ENCODE results near the gene SMTN.

The SMTN gene

GRCh38 chr22:31130873-31131272 lies 49.8 kb downstream of the SMTN start:
- H3K27me3 ChIP-seq (ENCODE audit: control insufficient read depth in 1 of 2, insufficient read depth in 2 of 2, low read length in 2 of 2), result no peaks in the 10 kb centered on the region
- H3K4me3 ChIP-seq (ENCODE audit: low read length in 2 of 2), result no peak overlapping the region
- no peak overlapping the region for H3K9ac ChIP-seq (ENCODE audit: low read length in 2 of 2)
- no peak overlapping the region for H3K27ac ChIP-seq (ENCODE audit: low read length)
- no peaks in the 10 kb centered on the region for H3K4me1 ChIP-seq (ENCODE audit: control insufficient read depth, insufficient read depth, low read length)
- H3K36me3 ChIP-seq (ENCODE audit: control insufficient read depth in 2 of 2, insufficient read depth in 2 of 2, low read length in 2 of 2), result peaks cover 0 to 8% of the 10 kb centered on the region in 2 donors
- H3K9me3 ChIP-seq (ENCODE audit: control insufficient read depth in 2 of 2, low read length in 2 of 2), result no peaks in the 10 kb centered on the region

- Histone ChIP-seq H3K4me1 (ENCODE audit: control insufficient read depth, insufficient read depth, low read length) (no peaks in the 10 kb centered on the region), H3K4me3 (ENCODE audit: low read length in 2 of 2) (no peak overlapping the region), H3K36me3 (ENCODE audit: control insufficient read depth in 2 of 2, insufficient read depth in 2 of 2, low read length in 2 of 2) (peaks cover 0 to 6% of the 10 kb centered on the region in 2 donors), H3K27ac (ENCODE audit: low read length) (no peak overlapping the region), H3K9ac (ENCODE audit: low read length in 2 of 2) (no peak overlapping the region), H3K27me3 (ENCODE audit: control insufficient read depth in 1 of 2, insufficient read depth in 2 of 2, low read length in 2 of 2) (peaks cover under 1 to 4% of the 10 kb centered on the region in 2 donors), H3K9me3 (ENCODE audit: control insufficient read depth in 2 of 2, low read length in 2 of 2) (no peaks in the 10 kb centered on the region)
Measured at GRCh38 chr22:31133911-31134310, 52.8 kb downstream of the SMTN start.

DNA sequence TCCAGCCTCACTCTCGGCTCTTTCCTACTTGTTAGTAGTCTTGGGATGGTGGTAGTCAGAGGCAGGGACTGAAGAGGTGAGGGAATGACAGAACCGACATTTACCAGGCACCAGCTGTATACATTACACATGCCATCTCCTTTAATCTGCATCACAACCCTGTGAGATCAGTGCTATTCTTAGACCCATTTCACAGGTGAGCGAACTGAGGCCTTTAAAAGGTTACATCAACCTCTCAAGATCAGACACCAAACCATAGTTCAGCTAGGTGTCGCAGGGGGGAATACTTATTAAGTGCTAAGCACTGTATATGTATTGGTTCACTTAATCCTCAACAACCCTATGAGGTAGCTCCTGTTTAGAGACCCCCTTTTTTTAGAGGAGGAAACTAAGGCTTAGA lies 53.6 kb downstream of the SMTN start:
- H3K36me3 ChIP-seq (ENCODE audit: control insufficient read depth in 2 of 2, insufficient read depth in 2 of 2, low read length in 2 of 2), result peaks cover 0 to 6% of the 10 kb centered on the region in 2 donors
- no peaks in the 10 kb centered on the region for H3K4me1 ChIP-seq (ENCODE audit: control insufficient read depth, insufficient read depth, low read length)
- H3K9ac ChIP-seq (ENCODE audit: low read length in 2 of 2), result no peak overlapping the region
- H3K4me3 ChIP-seq (ENCODE audit: low read length in 2 of 2), result no peak overlapping the region
- H3K27ac ChIP-seq (ENCODE audit: low read length), result no peak overlapping the region
- H3K27me3 ChIP-seq (ENCODE audit: control insufficient read depth in 1 of 2, insufficient read depth in 2 of 2, low read length in 2 of 2), result peaks cover 8 to 10% of the 10 kb centered on the region in 2 donors
- H3K9me3 ChIP-seq (ENCODE audit: control insufficient read depth in 2 of 2, low read length in 2 of 2), result no peaks in the 10 kb centered on the region

GRCh38 chr22:31135706-31136105 lies 54.6 kb downstream of the SMTN start:
- H3K9me3 ChIP-seq (ENCODE audit: control insufficient read depth in 2 of 2, low read length in 2 of 2), result no peaks in the 10 kb centered on the region
- H3K9ac ChIP-seq (ENCODE audit: low read length in 2 of 2), result no peak overlapping the region
- no peak overlapping the region for H3K4me3 ChIP-seq (ENCODE audit: low read length in 2 of 2)
- peaks cover 0 to 5% of the 10 kb centered on the region in 2 donors for H3K36me3 ChIP-seq (ENCODE audit: control insufficient read depth in 2 of 2, insufficient read depth in 2 of 2, low read length in 2 of 2)
- H3K4me1 ChIP-seq (ENCODE audit: control insufficient read depth, insufficient read depth, low read length), result no peaks in the 10 kb centered on the region
- H3K27me3 ChIP-seq (ENCODE audit: control insufficient read depth in 1 of 2, insufficient read depth in 2 of 2, low read length in 2 of 2), result peaks cover 10 to 15% of the 10 kb centered on the region in 2 donors
- no peak overlapping the region for H3K27ac ChIP-seq (ENCODE audit: low read length)

DNA sequence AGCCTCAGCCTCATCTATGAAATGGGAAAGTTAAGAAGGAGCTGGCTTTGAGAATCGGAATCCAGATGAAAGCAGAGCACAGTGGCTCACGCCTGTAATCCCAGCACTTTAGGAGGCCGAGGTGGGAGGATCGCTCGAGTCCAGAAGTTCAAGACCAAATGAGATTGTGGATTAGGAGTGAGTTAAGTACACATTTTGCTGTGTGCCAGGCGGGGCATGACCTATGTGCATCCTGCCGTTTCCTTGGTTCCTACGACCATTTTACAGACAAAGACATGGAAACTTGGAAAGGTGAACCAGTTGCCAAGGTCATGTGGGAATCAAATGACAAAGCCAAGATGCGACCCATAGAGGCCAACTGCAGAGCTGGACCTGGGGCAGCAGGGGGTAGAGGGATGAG lies 55.0 kb downstream of the SMTN start:
- H3K27me3 ChIP-seq (ENCODE audit: control insufficient read depth in 1 of 2, insufficient read depth in 2 of 2, low read length in 2 of 2), result peaks cover 10 to 15% of the 10 kb centered on the region in 2 donors
- H3K4me1 ChIP-seq (ENCODE audit: control insufficient read depth, insufficient read depth, low read length), result no peaks in the 10 kb centered on the region
- H3K9ac ChIP-seq (ENCODE audit: low read length in 2 of 2), result no peak overlapping the region
- H3K9me3 ChIP-seq (ENCODE audit: control insufficient read depth in 2 of 2, low read length in 2 of 2), result no peaks in the 10 kb centered on the region
- H3K4me3 ChIP-seq (ENCODE audit: low read length in 2 of 2), result no peak overlapping the region
- no peak overlapping the region for H3K27ac ChIP-seq (ENCODE audit: low read length)
- H3K36me3 ChIP-seq (ENCODE audit: control insufficient read depth in 2 of 2, insufficient read depth in 2 of 2, low read length in 2 of 2), result peaks cover 0 to 3% of the 10 kb centered on the region in 2 donors

DNA sequence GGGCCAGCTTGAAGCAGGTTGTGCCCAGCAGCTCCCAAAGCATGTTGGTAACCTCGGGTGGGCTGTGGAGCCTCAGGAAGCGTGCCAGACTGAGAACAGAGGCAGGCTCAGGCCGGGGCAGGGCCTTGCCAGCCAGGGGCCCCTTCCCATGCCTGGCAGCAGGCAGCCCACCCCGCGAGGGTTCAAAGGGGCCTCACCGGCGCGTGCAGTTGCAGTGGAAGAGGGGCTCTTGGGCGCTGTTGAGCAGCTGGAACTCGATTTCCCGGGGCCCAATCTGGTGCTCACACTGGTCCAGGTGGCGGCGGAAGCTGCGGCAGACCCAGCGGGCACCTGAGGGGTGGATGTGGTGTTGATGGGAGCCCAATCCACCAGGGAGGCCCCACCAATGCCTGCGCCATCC lies 55.6 kb downstream of the SMTN start:
- H3K27me3 ChIP-seq (ENCODE audit: control insufficient read depth in 1 of 2, insufficient read depth in 2 of 2, low read length in 2 of 2), result peaks cover 10 to 15% of the 10 kb centered on the region in 2 donors
- no peaks in the 10 kb centered on the region for H3K9me3 ChIP-seq (ENCODE audit: control insufficient read depth in 2 of 2, low read length in 2 of 2)
- H3K9ac ChIP-seq (ENCODE audit: low read length in 2 of 2), result no peak overlapping the region
- no peak overlapping the region for H3K4me3 ChIP-seq (ENCODE audit: low read length in 2 of 2)
- peaks cover 0 to under 1% of the 10 kb centered on the region in 2 donors for H3K36me3 ChIP-seq (ENCODE audit: control insufficient read depth in 2 of 2, insufficient read depth in 2 of 2, low read length in 2 of 2)
- H3K27ac ChIP-seq (ENCODE audit: low read length), result no peak overlapping the region
- no peaks in the 10 kb centered on the region for H3K4me1 ChIP-seq (ENCODE audit: control insufficient read depth, insufficient read depth, low read length)

- Histone ChIP-seq H3K4me3 (ENCODE audit: low read length in 2 of 2) (no peak overlapping the region), H3K4me1 (ENCODE audit: control insufficient read depth, insufficient read depth, low read length) (no peaks in the 10 kb centered on the region), H3K9ac (ENCODE audit: low read length in 2 of 2) (no peak overlapping the region), H3K27me3 (ENCODE audit: control insufficient read depth in 1 of 2, insufficient read depth in 2 of 2, low read length in 2 of 2) (peaks cover 10 to 15% of the 10 kb centered on the region in 2 donors), H3K27ac (ENCODE audit: low read length) (no peak overlapping the region), H3K36me3 (ENCODE audit: control insufficient read depth in 2 of 2, insufficient read depth in 2 of 2, low read length in 2 of 2) (no peaks in the 10 kb centered on the region), H3K9me3 (ENCODE audit: control insufficient read depth in 2 of 2, low read length in 2 of 2) (no peaks in the 10 kb centered on the region)
Measured at GRCh38 chr22:31137721-31138120, 56.6 kb downstream of the SMTN start.

DNA sequence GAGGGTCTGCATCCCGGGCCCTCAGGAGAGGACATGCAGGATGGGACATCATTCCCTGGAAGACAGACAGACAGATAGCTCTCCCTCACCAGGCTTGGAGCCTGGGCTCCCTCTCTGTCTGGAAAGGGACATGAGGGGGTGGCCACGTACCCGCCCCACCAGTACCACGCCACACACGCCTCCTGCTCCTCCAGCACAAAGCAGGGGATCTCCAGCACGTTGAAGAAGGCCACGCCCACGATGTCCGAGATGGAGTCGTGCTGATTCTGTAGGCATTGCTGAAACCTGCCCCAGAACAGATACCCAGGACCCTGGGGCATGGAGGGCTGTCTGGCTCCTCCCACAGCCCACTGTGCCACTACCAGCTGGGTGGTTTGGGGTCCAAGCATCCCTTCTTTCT lies 57.0 kb downstream of the SMTN start:
- H3K9me3 ChIP-seq (ENCODE audit: control insufficient read depth in 2 of 2, low read length in 2 of 2), result no peaks in the 10 kb centered on the region
- peaks cover 10 to 15% of the 10 kb centered on the region in 2 donors for H3K27me3 ChIP-seq (ENCODE audit: control insufficient read depth in 1 of 2, insufficient read depth in 2 of 2, low read length in 2 of 2)
- H3K4me1 ChIP-seq (ENCODE audit: control insufficient read depth, insufficient read depth, low read length), result no peaks in the 10 kb centered on the region
- H3K36me3 ChIP-seq (ENCODE audit: control insufficient read depth in 2 of 2, insufficient read depth in 2 of 2, low read length in 2 of 2), result no peaks in the 10 kb centered on the region
- no peak overlapping the region for H3K27ac ChIP-seq (ENCODE audit: low read length)
- H3K9ac ChIP-seq (ENCODE audit: low read length in 2 of 2), result no peak overlapping the region
- no peak overlapping the region for H3K4me3 ChIP-seq (ENCODE audit: low read length in 2 of 2)

- Histone ChIP-seq H3K4me3 (ENCODE audit: low read length in 2 of 2) (no peak overlapping the region), H3K4me1 (ENCODE audit: control insufficient read depth, insufficient read depth, low read length) (no peaks in the 10 kb centered on the region), H3K9me3 (ENCODE audit: control insufficient read depth in 2 of 2, low read length in 2 of 2) (no peaks in the 10 kb centered on the region), H3K9ac (ENCODE audit: low read length in 2 of 2) (no peak overlapping the region), H3K27ac (ENCODE audit: low read length) (no peak overlapping the region), H3K36me3 (ENCODE audit: control insufficient read depth in 2 of 2, insufficient read depth in 2 of 2, low read length in 2 of 2) (no peaks in the 10 kb centered on the region), H3K27me3 (ENCODE audit: control insufficient read depth in 1 of 2, insufficient read depth in 2 of 2, low read length in 2 of 2) (peaks cover 10 to 15% of the 10 kb centered on the region in 2 donors)
Measured at GRCh38 chr22:31139066-31139465, 57.9 kb downstream of the SMTN start.

GRCh38 chr22:31139866-31140716 lies 59.0 kb downstream of the SMTN start, which contains the start of gene PLA2G3:
TSS of gene PLA2G3 (minus strand) at chr22:31140508. CDS start at chr22:31140354, 154 bp downstream.
- no peaks in the 10 kb centered on the region for H3K4me1 ChIP-seq (ENCODE audit: control insufficient read depth, insufficient read depth, low read length)
- peaks cover 10 to 15% of the 10 kb centered on the region in 2 donors for H3K27me3 ChIP-seq (ENCODE audit: control insufficient read depth in 1 of 2, insufficient read depth in 2 of 2, low read length in 2 of 2)
- H3K4me3 ChIP-seq (ENCODE audit: low read length in 2 of 2), result no peak within 1 kb of the TSS
- no peak within 1 kb of the TSS for H3K9ac ChIP-seq (ENCODE audit: low read length in 2 of 2)
- no peak within 1 kb of the TSS for H3K27ac ChIP-seq (ENCODE audit: low read length)
- H3K36me3 ChIP-seq (ENCODE audit: control insufficient read depth in 2 of 2, insufficient read depth in 2 of 2, low read length in 2 of 2), result no peaks in the 10 kb centered on the region
- H3K9me3 ChIP-seq (ENCODE audit: control insufficient read depth in 2 of 2, low read length in 2 of 2), result no peaks in the 10 kb centered on the region

DNA sequence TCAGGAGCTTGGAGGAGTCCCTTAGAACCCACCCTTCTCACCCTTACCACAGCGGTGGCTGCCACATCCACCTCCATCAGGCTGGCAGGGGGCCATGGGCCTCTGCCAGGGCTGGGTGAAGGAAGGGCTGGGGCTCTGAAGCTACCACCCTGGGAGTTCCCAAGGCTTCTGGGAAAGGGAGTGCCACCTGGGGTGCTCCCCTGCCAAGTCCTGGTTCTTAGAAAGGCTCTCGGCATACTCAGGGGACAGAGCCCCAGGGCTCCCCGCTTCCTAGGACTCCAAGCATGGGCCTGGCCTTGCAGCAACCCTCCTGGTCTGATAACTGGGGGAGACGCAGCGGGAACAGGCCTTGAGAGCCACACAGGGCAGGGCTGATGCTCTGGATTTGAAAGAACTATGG lies 59.6 kb downstream of the SMTN start:
- H3K27ac ChIP-seq (ENCODE audit: low read length), result no peak overlapping the region
- no peak overlapping the region for H3K4me3 ChIP-seq (ENCODE audit: low read length in 2 of 2)
- H3K9ac ChIP-seq (ENCODE audit: low read length in 2 of 2), result no peak overlapping the region
- no peaks in the 10 kb centered on the region for H3K4me1 ChIP-seq (ENCODE audit: control insufficient read depth, insufficient read depth, low read length)
- peaks cover 10 to 15% of the 10 kb centered on the region in 2 donors for H3K27me3 ChIP-seq (ENCODE audit: control insufficient read depth in 1 of 2, insufficient read depth in 2 of 2, low read length in 2 of 2)
- H3K36me3 ChIP-seq (ENCODE audit: control insufficient read depth in 2 of 2, insufficient read depth in 2 of 2, low read length in 2 of 2), result no peaks in the 10 kb centered on the region
- no peaks in the 10 kb centered on the region for H3K9me3 ChIP-seq (ENCODE audit: control insufficient read depth in 2 of 2, low read length in 2 of 2)

All from stomach smooth muscle (tissue), 2 donors.